Retinal pigment epithelial cell (primary cell): ENCODE data around the gene TOPAZ1.
A peak's percentile ranks its signal among the peaks of the same experiment; 100 is the strongest.

Experiments used
- DNase-seq: peaks from one replicate; pipeline ENCODE4 v3.0.0-alpha.2; 2010; ENCODE audit warnings: low read depth
- H3K4me3 ChIP-seq: 2 replicates; pipeline ENCODE4 v1.5.1; 2011; ENCODE audit warnings: mild to moderate bottlenecking, low read length, control low read depth, moderate library complexity
- TF ChIP-seq, protein P1 (sequence below): conservative IDR thresholded peaks from 2 replicates; pipeline ENCODE4 v1.5.1; 2011; ENCODE audit warnings: low read depth, low read length, control low read depth, inconsistent platforms

Gene TOPAZ1

DNA sequence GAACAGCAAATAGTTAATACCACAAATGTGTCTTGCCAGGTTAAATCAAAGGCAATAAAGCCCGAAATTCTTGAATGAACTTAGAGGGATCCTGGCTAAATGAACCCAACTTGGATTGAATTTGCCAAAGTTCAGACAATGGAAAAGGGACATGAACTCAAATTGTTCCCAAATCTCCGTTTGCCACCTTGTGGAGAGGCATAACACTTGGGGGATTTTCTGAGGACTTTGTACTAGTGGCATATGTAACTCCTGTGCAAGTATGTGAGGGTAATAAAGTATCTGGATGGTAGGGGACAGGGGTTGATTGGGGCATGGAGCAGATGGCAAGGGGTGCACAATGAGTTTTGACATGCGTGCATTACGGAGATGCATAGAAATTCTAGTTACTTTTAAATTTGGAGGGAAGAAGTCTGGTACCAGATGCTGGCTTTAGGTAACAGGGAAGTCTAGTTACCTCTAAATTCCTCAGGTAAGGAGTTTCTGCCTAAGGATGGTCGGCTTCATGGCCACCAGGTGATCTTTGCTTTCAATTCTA lies 95.6 kb downstream of the TOPAZ1 start:
- TF ChIP-seq, protein P1, sequence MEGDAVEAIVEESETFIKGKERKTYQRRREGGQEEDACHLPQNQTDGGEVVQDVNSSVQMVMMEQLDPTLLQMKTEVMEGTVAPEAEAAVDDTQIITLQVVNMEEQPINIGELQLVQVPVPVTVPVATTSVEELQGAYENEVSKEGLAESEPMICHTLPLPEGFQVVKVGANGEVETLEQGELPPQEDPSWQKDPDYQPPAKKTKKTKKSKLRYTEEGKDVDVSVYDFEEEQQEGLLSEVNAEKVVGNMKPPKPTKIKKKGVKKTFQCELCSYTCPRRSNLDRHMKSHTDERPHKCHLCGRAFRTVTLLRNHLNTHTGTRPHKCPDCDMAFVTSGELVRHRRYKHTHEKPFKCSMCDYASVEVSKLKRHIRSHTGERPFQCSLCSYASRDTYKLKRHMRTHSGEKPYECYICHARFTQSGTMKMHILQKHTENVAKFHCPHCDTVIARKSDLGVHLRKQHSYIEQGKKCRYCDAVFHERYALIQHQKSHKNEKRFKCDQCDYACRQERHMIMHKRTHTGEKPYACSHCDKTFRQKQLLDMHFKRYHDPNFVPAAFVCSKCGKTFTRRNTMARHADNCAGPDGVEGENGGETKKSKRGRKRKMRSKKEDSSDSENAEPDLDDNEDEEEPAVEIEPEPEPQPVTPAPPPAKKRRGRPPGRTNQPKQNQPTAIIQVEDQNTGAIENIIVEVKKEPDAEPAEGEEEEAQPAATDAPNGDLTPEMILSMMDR = no peak
- no peak for DNase-seq
- peak overlapping the region; percentile 72 for H3K4me3 ChIP-seq

DNA sequence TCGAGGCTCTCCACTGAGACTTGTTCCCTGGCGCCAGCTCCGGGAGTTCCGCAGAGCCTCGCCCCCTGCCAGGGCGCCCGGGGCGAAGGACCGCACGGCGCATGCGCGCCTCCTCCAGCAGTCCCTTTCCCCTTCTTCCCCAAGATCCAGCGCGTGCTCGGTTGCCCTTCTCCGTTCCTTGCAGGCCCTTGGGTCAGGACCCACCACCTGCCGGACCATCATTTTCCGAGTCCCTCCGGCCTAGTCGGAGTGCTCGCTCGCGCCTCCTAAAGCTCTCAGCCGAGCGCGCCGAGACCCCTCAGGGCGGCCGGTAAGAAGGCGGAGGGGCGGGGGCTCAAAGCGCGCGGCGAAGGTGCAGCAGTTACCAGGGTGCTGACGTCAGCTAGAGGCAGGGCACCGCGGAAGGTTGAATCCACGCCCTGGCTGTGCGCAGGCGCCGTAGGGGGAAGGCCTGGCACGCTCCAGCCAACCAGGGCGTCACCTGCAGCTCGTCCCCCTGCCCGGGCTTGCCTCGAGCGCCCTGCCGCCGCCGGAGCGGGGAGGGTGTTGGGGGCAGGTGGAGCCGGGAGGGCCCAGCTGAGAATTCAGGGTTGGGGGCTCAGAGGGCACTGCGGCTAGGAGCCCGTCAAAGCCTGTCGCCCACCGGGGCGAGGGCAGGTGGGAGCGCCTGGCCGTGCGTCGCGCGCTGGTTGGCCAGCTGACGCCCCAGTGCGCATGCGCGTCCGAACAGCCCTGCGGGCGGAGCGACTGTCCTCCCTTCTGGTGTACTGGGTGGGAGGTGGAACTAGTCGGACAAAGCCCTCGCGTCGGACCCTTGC lies 96.5 kb downstream of the TOPAZ1 start, which contains the start of gene TCAIM:
Gene TCAIM, plus strand, starts transcription at position 757 of the 818 bp plus-strand sequence. CDS start 16,017 bp downstream, outside the sequence.
- peak within 1 kb of the TSS; percentile 72 for H3K4me3 ChIP-seq
- peak; percentile 90 for DNase-seq
- TF ChIP-seq, protein P1 = no peak

DNA sequence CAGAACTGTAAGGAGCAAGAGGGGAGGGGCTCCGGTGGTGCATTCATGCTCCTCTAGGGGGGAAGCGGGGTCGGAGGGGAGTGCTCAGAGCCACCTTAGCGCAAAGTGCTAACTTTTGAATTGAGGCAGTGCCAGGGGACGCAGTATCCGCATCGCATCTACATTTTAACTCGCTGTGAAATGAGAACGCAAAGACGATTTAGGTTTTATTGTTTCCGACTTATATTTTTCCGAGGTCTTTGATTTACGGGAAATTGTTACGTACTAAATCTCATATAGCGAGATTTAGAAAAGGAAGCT lies 97.1 kb downstream of the TOPAZ1 start:
- DNase-seq = no peak
- TF ChIP-seq, protein P1 = peak; percentile 8
- H3K4me3 ChIP-seq = peak overlapping the region; percentile 72

DNA sequence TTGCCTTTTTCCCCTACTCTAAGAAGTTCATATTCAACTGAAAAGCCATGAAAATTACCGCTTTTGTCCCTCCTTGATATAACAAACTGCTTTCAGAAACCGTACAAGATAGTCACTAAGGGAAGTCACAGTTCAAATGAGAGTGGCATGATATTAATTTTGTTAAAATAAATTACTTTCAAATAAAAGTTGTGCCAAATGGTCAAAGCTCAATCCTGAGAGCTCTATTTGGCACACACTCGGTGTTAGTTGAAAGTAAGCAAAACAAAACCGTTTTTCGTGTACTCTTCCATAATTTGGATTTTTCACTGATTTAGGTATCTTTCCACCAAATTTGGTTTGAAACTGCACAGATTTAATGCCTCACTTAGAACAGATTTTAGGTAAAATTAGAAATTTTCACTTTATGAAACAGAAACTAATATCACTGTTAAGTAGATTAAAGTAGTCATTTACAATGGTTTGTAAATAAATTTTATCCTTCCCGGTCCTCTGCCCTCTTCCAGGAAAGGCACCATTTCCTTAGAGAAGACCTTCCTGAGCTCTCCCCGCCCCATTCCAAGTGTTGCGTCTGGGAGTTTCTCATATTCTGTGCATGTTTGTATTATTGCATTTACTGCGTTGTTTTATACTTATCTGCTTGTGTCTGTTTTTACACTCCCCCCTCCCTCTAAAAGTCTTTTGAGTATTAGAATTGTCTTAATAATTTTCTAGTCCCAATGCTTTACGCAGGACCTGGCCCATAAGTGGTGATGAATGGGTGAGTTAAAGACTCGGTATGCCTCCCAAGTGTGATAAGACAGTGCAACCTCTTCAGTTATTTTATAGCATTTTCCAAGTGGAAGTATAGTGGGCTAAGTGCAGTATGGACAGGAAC lies 97.7 kb downstream of the TOPAZ1 start:
- H3K4me3 ChIP-seq = peak overlapping the region; percentile 72
- DNase-seq = no peak
- TF ChIP-seq, protein P1 = no peak

DNA sequence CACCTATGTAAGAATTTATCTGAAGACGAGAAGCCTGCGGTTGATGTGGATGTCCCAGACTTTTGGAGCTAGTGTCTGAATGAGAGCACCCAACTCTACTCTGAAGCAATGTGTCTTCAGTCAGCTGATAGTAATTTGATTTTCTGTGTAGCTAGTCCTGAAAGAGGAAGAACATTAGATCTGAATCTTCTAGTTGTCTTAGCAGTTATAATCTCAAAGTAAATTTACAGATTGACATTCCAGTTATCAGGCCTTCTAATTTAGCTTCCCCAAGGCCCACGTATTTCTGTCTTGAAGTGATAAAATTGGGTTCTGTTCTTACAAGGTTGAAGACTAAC lies 98.3 kb downstream of the TOPAZ1 start:
- DNase-seq = no peak

DNA sequence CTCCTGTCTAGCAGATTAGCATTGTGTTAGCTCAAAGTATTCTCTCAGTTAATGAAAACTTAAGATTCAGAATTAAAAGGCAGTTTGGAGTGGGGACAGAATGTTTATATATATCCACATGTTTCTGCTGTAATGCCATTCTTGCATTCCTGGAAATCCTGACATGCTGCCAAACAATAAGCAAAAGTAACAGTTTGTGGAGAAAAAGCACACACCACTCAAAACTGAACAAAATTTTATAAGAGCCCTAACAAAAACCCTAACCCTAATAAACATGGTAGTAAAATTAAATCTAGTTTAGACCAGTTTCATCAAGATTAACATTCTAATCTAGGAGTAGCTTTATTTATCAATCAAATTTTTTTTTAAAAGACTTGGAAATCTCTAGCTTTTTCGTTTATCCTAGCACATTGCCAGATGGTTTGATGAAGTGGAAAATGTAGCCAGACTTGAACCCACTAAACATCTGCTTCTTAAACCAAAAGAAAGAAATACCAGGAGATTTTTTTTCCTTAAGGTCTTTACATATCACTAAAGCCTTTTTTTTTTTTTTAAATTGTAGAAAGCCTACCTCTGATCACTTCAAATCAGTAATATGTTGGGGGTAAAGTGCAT lies 100.6 kb downstream of the TOPAZ1 start:
- peak; percentile 55 for DNase-seq
- no peak overlapping the region for H3K4me3 ChIP-seq
- TF ChIP-seq, protein P1 = no peak

More for the DNA sequence above, 98.3 kb downstream of the TOPAZ1 start:
- peak overlapping the region; percentile 72 for H3K4me3 ChIP-seq
- TF ChIP-seq, protein P1 = no peak
